ENCODE measurements around the gene CACNB3. TPM values are rescaled to one million over a fixed set of nuclear protein-coding genes. Genes with fewer than 3 reads are reported as not detected.

Gene CACNB3
- total RNA-seq, 4 donors from 2014 or later, result 6.8 to 18.1 (median 8.5) TPM

DNA sequence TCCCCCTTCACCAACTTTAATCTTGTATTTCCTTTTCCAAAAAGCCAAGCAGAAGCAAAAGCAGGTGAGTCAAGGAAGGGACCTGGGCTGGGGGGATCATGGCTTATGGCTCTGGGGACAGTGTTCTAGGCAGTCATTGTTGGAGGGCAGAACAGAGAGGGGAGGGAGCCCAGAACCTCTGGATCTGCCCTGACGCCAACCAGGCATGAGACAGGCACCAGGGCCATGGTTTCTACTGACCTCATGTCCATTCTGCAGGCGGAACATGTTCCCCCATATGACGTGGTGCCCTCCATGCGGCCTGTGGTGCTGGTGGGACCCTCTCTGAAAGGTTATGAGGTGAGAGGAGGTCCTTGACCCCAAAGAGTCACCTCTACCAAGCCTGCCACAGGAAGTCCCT, 6.6 kb downstream of the CACNB3 start:
- DNase-seq (ENCODE audit: low spot score) (no peak), ATAC-seq (ENCODE audit: low FRiP score) (no peak)
- no peak for TF ChIP-seq CTCF (IDR thresholded peaks at IDR 0.05)

DNA sequence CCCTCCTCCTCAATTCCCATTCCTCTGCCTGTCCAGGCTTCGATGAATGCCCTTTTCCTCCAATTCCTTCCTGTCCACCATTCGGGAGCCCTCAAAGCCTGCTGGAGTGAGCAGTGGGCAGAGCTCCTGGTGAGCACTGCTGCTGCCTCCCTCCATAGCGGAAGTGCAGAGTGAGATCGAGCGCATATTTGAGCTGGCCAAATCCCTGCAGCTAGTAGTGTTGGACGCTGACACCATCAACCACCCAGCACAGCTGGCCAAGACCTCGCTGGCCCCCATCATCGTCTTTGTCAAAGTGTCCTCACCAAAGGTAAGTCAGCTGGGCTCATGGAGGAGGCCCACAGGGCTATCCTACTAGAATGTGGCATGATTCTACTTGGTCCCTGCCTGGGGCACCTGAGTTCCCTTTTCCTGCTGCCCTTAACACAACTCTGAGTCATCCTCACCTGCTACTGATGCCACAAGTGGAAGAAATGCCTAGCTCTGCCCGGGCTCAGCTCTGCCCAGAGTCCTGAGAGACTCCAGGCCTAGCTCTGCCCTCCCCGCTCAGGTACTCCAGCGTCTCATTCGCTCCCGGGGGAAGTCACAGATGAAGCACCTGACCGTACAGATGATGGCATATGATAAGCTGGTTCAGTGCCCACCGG, 8.0 kb downstream of the CACNB3 start:
- DNase-seq (ENCODE audit: low spot score), result no peak
- TF ChIP-seq CTCF (IDR thresholded peaks at IDR 0.05), result no peak

GRCh38 chr12:48827026-48827425, 8.7 kb downstream of the CACNB3 start:
- ATAC-seq (ENCODE audit: low FRiP score) (no peak), DNase-seq (ENCODE audit: low spot score) (no peak)
- TF ChIP-seq CTCF (IDR thresholded peaks at IDR 0.05), result no peak

More for the DNA sequence above, 8.0 kb downstream of the CACNB3 start:
- ATAC-seq (ENCODE audit: low FRiP score), result no peak

DNA sequence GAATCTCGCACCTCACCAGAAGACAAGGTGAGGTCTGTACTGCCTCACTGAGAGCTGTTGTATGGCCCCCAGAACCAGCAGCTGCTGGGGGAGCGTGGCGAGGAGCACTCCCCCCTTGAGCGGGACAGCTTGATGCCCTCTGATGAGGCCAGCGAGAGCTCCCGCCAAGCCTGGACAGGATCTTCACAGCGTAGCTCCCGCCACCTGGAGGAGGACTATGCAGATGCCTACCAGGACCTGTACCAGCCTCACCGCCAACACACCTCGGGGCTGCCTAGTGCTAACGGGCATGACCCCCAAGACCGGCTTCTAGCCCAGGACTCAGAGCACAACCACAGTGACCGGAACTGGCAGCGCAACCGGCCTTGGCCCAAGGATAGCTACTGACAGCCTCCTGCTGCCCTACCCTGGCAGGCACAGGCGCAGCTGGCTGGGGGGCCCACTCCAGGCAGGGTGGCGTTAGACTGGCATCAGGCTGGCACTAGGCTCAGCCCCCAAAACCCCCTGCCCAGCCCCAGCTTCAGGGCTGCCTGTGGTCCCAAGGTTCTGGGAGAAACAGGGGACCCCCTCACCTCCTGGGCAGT, 9.3 kb downstream of the CACNB3 start:
- no peak for ATAC-seq (ENCODE audit: low FRiP score)
- TF ChIP-seq CTCF (IDR thresholded peaks at IDR 0.05), result no peak
- DNase-seq (ENCODE audit: low spot score), result no peak

GRCh38 chr12:48828293-48828692, 10.0 kb downstream of the CACNB3 start:
- TF ChIP-seq CTCF (IDR thresholded peaks at IDR 0.05), result no peak
- no peak for DNase-seq (ENCODE audit: low spot score)
- no peak for ATAC-seq (ENCODE audit: low FRiP score)

- no peak for DNase-seq (ENCODE audit: low spot score)
- ATAC-seq (ENCODE audit: low FRiP score), result no peak
- TF ChIP-seq CTCF (IDR thresholded peaks at IDR 0.05), result no peak
Observed at GRCh38 chr12:48828841-48829575, 10.7 kb downstream of the CACNB3 start.
